Loucy (cell line): ENCODE measurements around the gene PHOSPHO1.

Source experiments
- EZH2phosphoT487 ChIP-seq: fragments of 200-600 bp; IDR thresholded peaks from 2 replicates; pipeline ENCODE4 v1.6.1; 2018; ENCODE audit warnings: antibody characterized with exemption, mild to moderate bottlenecking, moderate library complexity, borderline replicate concordance
- TF ChIP-seq, protein P1 (sequence below): fragments of 200-600 bp; sonication (generic); conservative IDR thresholded peaks from 2 replicates; pipeline ENCODE4 v1.5.1; 2014; ENCODE audit warnings: mild to moderate bottlenecking, antibody characterized with exemption, low read length

DNA sequence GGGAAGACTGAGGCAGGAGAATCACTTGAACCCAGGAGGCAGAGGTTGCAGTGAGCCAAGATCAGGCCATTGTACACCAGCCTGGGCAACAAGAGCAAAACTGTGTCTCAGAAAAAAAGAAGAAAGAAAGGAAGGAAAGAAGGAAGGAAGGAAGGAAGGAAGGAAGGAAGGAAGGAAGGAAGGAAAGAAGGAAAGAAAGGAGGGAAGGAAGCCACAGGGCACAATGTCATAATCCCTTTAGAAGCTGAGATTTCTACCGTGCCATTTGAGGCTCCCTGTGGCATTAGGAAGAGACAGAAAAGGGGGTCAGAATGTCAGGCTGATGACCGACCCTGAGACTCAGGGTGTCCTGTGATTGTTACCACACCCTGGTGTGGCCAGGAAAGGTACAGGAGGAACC lies 26.8 kb downstream of the PHOSPHO1 start:
- TF ChIP-seq, protein P1, sequence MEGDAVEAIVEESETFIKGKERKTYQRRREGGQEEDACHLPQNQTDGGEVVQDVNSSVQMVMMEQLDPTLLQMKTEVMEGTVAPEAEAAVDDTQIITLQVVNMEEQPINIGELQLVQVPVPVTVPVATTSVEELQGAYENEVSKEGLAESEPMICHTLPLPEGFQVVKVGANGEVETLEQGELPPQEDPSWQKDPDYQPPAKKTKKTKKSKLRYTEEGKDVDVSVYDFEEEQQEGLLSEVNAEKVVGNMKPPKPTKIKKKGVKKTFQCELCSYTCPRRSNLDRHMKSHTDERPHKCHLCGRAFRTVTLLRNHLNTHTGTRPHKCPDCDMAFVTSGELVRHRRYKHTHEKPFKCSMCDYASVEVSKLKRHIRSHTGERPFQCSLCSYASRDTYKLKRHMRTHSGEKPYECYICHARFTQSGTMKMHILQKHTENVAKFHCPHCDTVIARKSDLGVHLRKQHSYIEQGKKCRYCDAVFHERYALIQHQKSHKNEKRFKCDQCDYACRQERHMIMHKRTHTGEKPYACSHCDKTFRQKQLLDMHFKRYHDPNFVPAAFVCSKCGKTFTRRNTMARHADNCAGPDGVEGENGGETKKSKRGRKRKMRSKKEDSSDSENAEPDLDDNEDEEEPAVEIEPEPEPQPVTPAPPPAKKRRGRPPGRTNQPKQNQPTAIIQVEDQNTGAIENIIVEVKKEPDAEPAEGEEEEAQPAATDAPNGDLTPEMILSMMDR = no peak
- TF ChIP-seq EZH2phosphoT487 = no peak
